Liver (tissue), 9 donors: Measurements from ENCODE around the gene LAMTOR2. TPM values are rescaled to one million over a fixed set of nuclear protein-coding genes. Genes with fewer than 3 reads are reported as not detected.

Experiments
- DNase-seq: peaks from one replicate; pipeline ENCODE4 v3.0.0-alpha.2; 2017; ENCODE audit warnings: low spot score
- H3K27ac ChIP-seq, 2 donors: one replicate each; pipeline ENCODE4 v1.7.0; 2013; ENCODE audit warnings: inconsistent platforms in 2 of 2, low read length in 2 of 2, control low read depth in 1 of 2, low read depth in 1 of 2, mild to moderate bottlenecking in 1 of 2
- H3K27me3 ChIP-seq, 4 donors: one replicate each; pipeline versions ENCODE4 v1.6.1 to v1.7.0; 2013; ENCODE audit warnings: low read length in 3 of 4, inconsistent platforms in 1 of 4, mild to moderate bottlenecking in 1 of 4, moderate library complexity in 1 of 4; ENCODE audit not compliant: control insufficient read depth in 4 of 4, insufficient read depth in 4 of 4
- H3K36me3 ChIP-seq, 4 donors: one replicate each; pipeline versions ENCODE4 v1.6.1 to v1.7.0; 2013; ENCODE audit warnings: low read length in 3 of 4, mild to moderate bottlenecking in 3 of 4, low read depth in 1 of 4, moderate library complexity in 1 of 4; ENCODE audit not compliant: control insufficient read depth in 4 of 4, insufficient read depth in 3 of 4
- H3K4me1 ChIP-seq, 4 donors: one replicate each; pipeline versions ENCODE4 v1.6.1 to v1.7.0; 2013; ENCODE audit warnings: low read length in 3 of 4, mild to moderate bottlenecking in 3 of 4, moderate library complexity in 1 of 4; ENCODE audit not compliant: control insufficient read depth in 4 of 4, insufficient read depth in 4 of 4
- H3K4me3 ChIP-seq, 3 donors: one replicate each; pipeline versions ENCODE4 v1.6.1 to v1.7.0; 2013; ENCODE audit warnings: low read length in 3 of 3, control low read depth in 1 of 3, low read depth in 1 of 3, mild to moderate bottlenecking in 1 of 3
- H3K9ac ChIP-seq, 2 donors: one replicate each; pipeline ENCODE4 v1.7.0; 2013; ENCODE audit warnings: low read length in 2 of 2, mild to moderate bottlenecking in 2 of 2, moderate library complexity in 2 of 2, control low read depth in 1 of 2, low read depth in 1 of 2
- H3K9me3 ChIP-seq, 4 donors: one replicate each; pipeline versions ENCODE4 v1.6.1 to v1.7.0; 2013; ENCODE audit warnings: low read length in 3 of 4; ENCODE audit not compliant: control insufficient read depth in 4 of 4
- ATF3 ChIP-seq: IDR thresholded peaks from 2 replicates; pipeline ENCODE4 v1.6.1; 2016; ENCODE audit warnings: antibody characterized with exemption
- CTCF ChIP-seq: fragments of 150-350 bp; IDR thresholded peaks from 2 replicates; pipeline ENCODE4 v1.5.1; 2017; ENCODE audit warnings: improper control_type of control experiment, low read depth, low read length; ENCODE audit not compliant: missing input control
- EGR1 ChIP-seq, 2 donors: IDR thresholded peaks; 2 replicates each; pipeline ENCODE4 v1.6.1; 2016 to 2018; ENCODE audit warnings: antibody characterized with exemption in 2 of 2, low read depth in 2 of 2
- FOXA1 ChIP-seq: IDR thresholded peaks from 2 replicates; pipeline ENCODE4 v1.6.1; 2016; ENCODE audit warnings: antibody characterized with exemption
- FOXA2 ChIP-seq: IDR thresholded peaks from 2 replicates; pipeline ENCODE4 v1.6.1; 2016; ENCODE audit warnings: antibody characterized with exemption
- GABPA ChIP-seq, 2 donors: IDR thresholded peaks in 1 of 2; conservative IDR thresholded peaks in 1 of 2; 2 replicates each; pipeline ENCODE4 v1.6.1; 2016; ENCODE audit warnings: antibody characterized with exemption in 2 of 2, mild to moderate bottlenecking in 1 of 2, moderate library complexity in 1 of 2
- HNF4A ChIP-seq, 2 donors: conservative IDR thresholded peaks; 2 replicates each; pipeline ENCODE4 v1.6.1; 2016; ENCODE audit warnings: antibody characterized with exemption in 2 of 2, mild to moderate bottlenecking in 2 of 2
- HNF4G ChIP-seq: IDR thresholded peaks from 2 replicates; pipeline ENCODE4 v1.6.1; 2016; ENCODE audit warnings: antibody characterized with exemption
- JUND ChIP-seq, 2 donors: IDR thresholded peaks; 2 replicates each; pipeline ENCODE4 v1.6.1; 2016; ENCODE audit warnings: antibody characterized with exemption in 2 of 2
- MAX ChIP-seq: IDR thresholded peaks from 2 replicates; pipeline ENCODE4 v1.6.1; 2016; ENCODE audit warnings: antibody characterized with exemption
- NR2F2 ChIP-seq: IDR thresholded peaks from 2 replicates; pipeline ENCODE4 v1.6.1; 2016; ENCODE audit warnings: antibody characterized with exemption
- RAD21 ChIP-seq, 2 donors: IDR thresholded peaks; 2 replicates each; pipeline ENCODE4 v1.6.1; 2016; ENCODE audit warnings: antibody characterized with exemption in 2 of 2, mild to moderate bottlenecking in 2 of 2
- REST ChIP-seq: IDR thresholded peaks from 2 replicates; pipeline ENCODE4 v1.6.1; 2016; ENCODE audit warnings: antibody characterized with exemption, mild to moderate bottlenecking
- RXRA ChIP-seq, 2 donors: IDR thresholded peaks; 2 replicates each; pipeline ENCODE4 v1.6.1; 2017 to 2018; ENCODE audit warnings: antibody characterized with exemption in 2 of 2, mild to moderate bottlenecking in 1 of 2
- SP1 ChIP-seq: IDR thresholded peaks from 2 replicates; pipeline ENCODE4 v1.6.1; 2018; ENCODE audit warnings: antibody characterized with exemption, mild to moderate bottlenecking
- TAF1 ChIP-seq: conservative IDR thresholded peaks from 2 replicates; pipeline ENCODE4 v1.6.1; 2016; ENCODE audit warnings: antibody characterized with exemption, mild to moderate bottlenecking
- YY1 ChIP-seq: IDR thresholded peaks from 2 replicates; pipeline ENCODE4 v1.6.1; 2016; ENCODE audit warnings: antibody characterized with exemption, mild to moderate bottlenecking
- ZBTB33 ChIP-seq: IDR thresholded peaks from 2 replicates; pipeline ENCODE4 v1.6.1; 2016; ENCODE audit warnings: antibody characterized with exemption
- WGBS: extraction: QIAGEN DNeasy Blood & Tissue Kit; methylation state at CpG from one replicate; pipeline ENCODE4 v1.1.7; 2013; 5-methylcytosine and 5-hydroxymethylcytosine counted together
- polyA plus RNA-seq, 2 donors: library from polyadenylated mRNA; stranded (reverse) in 1 of 2; unstranded in 1 of 2; fragments of 200-250 nt in 1 of 2; fragments of >200 nt in 1 of 2; fragmentation: Nextera tagmentation in 1 of 2; extraction: Ambion mirVana in 1 of 2; gene quantifications; one replicate each; pipeline versions ENCODE4 v1.2.1 to v1.2.3, GENCODE V29; 2013 to 2015
- total RNA-seq, 2 donors: library from RNA; depleted of rRNA; stranded (reverse); fragments of >200 nt; gene quantifications; one replicate each; pipeline ENCODE4 v1.2.3, GENCODE V29; 2014
- donor health status: healthy.
- donor health status: healthy.
- donor health status: healthy.
- donor health status: healthy.
- donor health status: healthy.

The LAMTOR2 gene
- total and polyA plus RNA-seq, 4 donors, result 30.4 to 152 (median 79.0) TPM

- no peaks in the 10 kb centered on the region for H3K36me3 ChIP-seq
- DNase-seq, result no peak
- H3K27me3 ChIP-seq, result no peaks in the 10 kb centered on the region
- no peak overlapping the region for H3K9ac ChIP-seq
- H3K4me1 ChIP-seq, result peaks cover 2 to 31% (median 15%) of the 10 kb centered on the region in 4 donors
- 3% methylated on average over 10 of the region's 10 CpGs for WGBS
- H3K9me3 ChIP-seq, result no peaks in the 10 kb centered on the region
- H3K27ac ChIP-seq, result no peak overlapping the region
- TF ChIP-seq RXRA (IDR thresholded peaks at IDR 0.05) (no peak), HNF4G (no peak), JUND (IDR thresholded peaks at IDR 0.05) (no peak), MAX (no peak)
- peak overlapping the region; percentile 78 to 82 (median 81) for H3K4me3 ChIP-seq
These were observed 27.3 kb downstream of the LAMTOR2 start for GRCh38 chr1:156081917-156082308.

- Histone ChIP-seq H3K27ac (no peak within 1 kb of the TSS), H3K36me3 (no peaks in the 10 kb centered on the region), H3K9me3 (no peaks in the 10 kb centered on the region), H3K9ac (no peak within 1 kb of the TSS), H3K27me3 (no peaks in the 10 kb centered on the region), H3K4me1 (peaks cover 1 to 27% (median 13%) of the 10 kb centered on the region in 4 donors), H3K4me3 (peak within 1 kb of the TSS; percentile 78 to 82 (median 81))
- under 1% methylated on average over 62 of the region's 62 CpGs for WGBS
- TF ChIP-seq HNF4G, result no peak
- no peak for TF ChIP-seq GABPA (IDR thresholded peaks at IDR 0.05 in 1 of 2, conservative IDR thresholded peaks at IDR 0.05 in 1 of 2)
- no peak for TF ChIP-seq ATF3
- TF ChIP-seq HNF4A (conservative IDR thresholded peaks at IDR 0.05), result peak; percentile 55 to 60
- peak; percentile 35 for TF ChIP-seq MAX
- no peak for TF ChIP-seq EGR1 (IDR thresholded peaks at IDR 0.05; ENCODE audit: low read depth in 2 of 2)
- no peak for TF ChIP-seq SP1
- TF ChIP-seq NR2F2, result peak; percentile 31
- no peak for TF ChIP-seq FOXA2
- no peak for TF ChIP-seq JUND (IDR thresholded peaks at IDR 0.05)
- TF ChIP-seq REST, result no peak
- no peak for TF ChIP-seq ZBTB33
- no peak for TF ChIP-seq RAD21 (IDR thresholded peaks at IDR 0.05)
- TF ChIP-seq TAF1, result no peak
- TF ChIP-seq RXRA (IDR thresholded peaks at IDR 0.05), result no peak
- TF ChIP-seq CTCF, result no peak
- peak; percentile 37 for TF ChIP-seq YY1
- TF ChIP-seq FOXA1, result no peak
- DNase-seq, result peak; percentile 71
These were observed 27.9 kb downstream of the LAMTOR2 start, which contains the start of gene MEX3A for GRCh38 chr1:156082309-156083091. TSS of gene MEX3A (minus strand) at chr1:156082465. CDS start at chr1:156081998, 467 bp downstream.
